Activated CD4-positive, alpha-beta memory T cell treated with anti-CD3 and anti-CD28 coated beads, Interleukin-2, amount 10 ng/mL, durations not matched to agents 7 days and 5 days (primary cell): ENCODE measurements around the gene PRCD. TPM values are rescaled to one million over a fixed set of nuclear protein-coding genes. Genes with fewer than 3 reads are reported as not detected.

Experiments used
- CTCF ChIA-PET: fragments of 350-600 bp; sonication (Branson Sonifier 250); formaldehyde crosslinking; loops from one replicate; lab custom pipeline; 2021; ENCODE audit warnings: antibody characterized with exemption, inconsistent platforms; lab: Charles Lee
- POLR2A ChIA-PET: fragments of 350-600 bp; sonication (Branson Sonifier 250); formaldehyde crosslinking; loops from one replicate; lab custom pipeline; 2021; ENCODE audit warnings: antibody characterized with exemption; lab: Charles Lee
- DNase-seq: peaks from one replicate; pipeline ENCODE4 v3.0.0-alpha.2; 2020
- H3K27ac Mint-ChIP-seq: one replicate; pipeline ENCODE4 v1.8.0; 2021; ENCODE audit warnings: mild to moderate bottlenecking, mixed read lengths
- H3K27me3 Mint-ChIP-seq: one replicate; pipeline ENCODE4 v1.8.0; 2021; ENCODE audit warnings: mixed read lengths
- H3K36me3 Mint-ChIP-seq: one replicate; pipeline ENCODE4 v1.8.0; 2021; ENCODE audit warnings: low read depth, mixed read lengths
- H3K4me1 Mint-ChIP-seq: one replicate; pipeline ENCODE4 v1.8.0; 2021; ENCODE audit warnings: mixed read lengths
- H3K4me3 Mint-ChIP-seq: one replicate; pipeline ENCODE4 v1.8.0; 2021; ENCODE audit warnings: mild to moderate bottlenecking, mixed read lengths
- H3K9me3 Mint-ChIP-seq: one replicate; pipeline ENCODE4 v1.8.0; 2021; ENCODE audit warnings: mixed read lengths
- total RNA-seq, 2 experiments: library from RNA; stranded (reverse); gene quantifications; one replicate each; pipeline ENCODE4 v1.2.3, GENCODE V29; 2021

Gene PRCD
- total RNA-seq, 2 experiments from 2014 or later: not detected

GRCh38 chr17:76497979-76498875, 41.6 kb upstream of the PRCD start:
- Mint-ChIP-seq H3K4me1 (peaks cover 73% of the 10 kb centered on the region), H3K27me3 (no peaks in the 10 kb centered on the region), H3K4me3 (peak overlapping the region; percentile 44), H3K27ac (peak overlapping the region; percentile 44), H3K9me3 (no peaks in the 10 kb centered on the region), H3K36me3 (peaks cover 3% of the 10 kb centered on the region)
- CTCF ChIA-PET: interaction anchor here (1.4 to 2.1 kb wide), 3 partner anchors 59 to 101 kb away, joined by 5 to 7 read pairs (median 7); no protein-coding TSS in a partner anchor
- no peak for DNase-seq
- POLR2A ChIA-PET: interaction anchor here (0.8 to 0.9 kb wide), 2 partner anchors 8 to 32 kb away, joined by 3 read pairs; no protein-coding TSS in a partner anchor

- H3K4me1 Mint-ChIP-seq: peaks cover 66% of the 10 kb centered on the region
- H3K27me3 Mint-ChIP-seq: no peaks in the 10 kb centered on the region
- peak overlapping the region; percentile 44 for H3K27ac Mint-ChIP-seq
- H3K9me3 Mint-ChIP-seq: no peaks in the 10 kb centered on the region
- peaks cover 3% of the 10 kb centered on the region for H3K36me3 Mint-ChIP-seq
- no peak for DNase-seq
- POLR2A ChIA-PET: interaction anchor here (0.8 to 2.0 kb wide), 3 partner anchors 8 to 32 kb away, joined by 3 to 7 read pairs (median 3); no protein-coding TSS in a partner anchor
- peak overlapping the region; percentile 44 for H3K4me3 Mint-ChIP-seq
- CTCF ChIA-PET: interaction anchor here (1.4 to 2.3 kb wide), 4 partner anchors 32 to 101 kb away, joined by 5 to 7 read pairs (median 6); partner anchors contain the start of gene AANAT
These were observed 41.0 kb upstream of the PRCD start for GRCh38 chr17:76498876-76499251.

GRCh38 chr17:76499267-76499667, 40.6 kb upstream of the PRCD start:
- H3K27me3 Mint-ChIP-seq: no peaks in the 10 kb centered on the region
- H3K9me3 Mint-ChIP-seq: no peaks in the 10 kb centered on the region
- H3K27ac Mint-ChIP-seq: no peak overlapping the region
- DNase-seq: no peak
- ChIA-PET CTCF (interaction anchor here (1.4 to 2.3 kb wide), 4 partner anchors 32 to 102 kb away, joined by 5 to 7 read pairs (median 6); partner anchors contain the start of gene AANAT), POLR2A (interaction anchor here (0.8 to 3.4 kb wide), 4 partner anchors 9 to 145 kb away, joined by 3 to 23 read pairs (median 5); no protein-coding TSS in a partner anchor)
- H3K4me1 Mint-ChIP-seq: peaks cover 62% of the 10 kb centered on the region
- peak overlapping the region; percentile 74 for H3K4me3 Mint-ChIP-seq
- H3K36me3 Mint-ChIP-seq: peaks cover 3% of the 10 kb centered on the region

- H3K27me3 Mint-ChIP-seq: no peaks in the 10 kb centered on the region
- H3K36me3 Mint-ChIP-seq: peaks cover 3% of the 10 kb centered on the region
- no peak for DNase-seq
- H3K4me1 Mint-ChIP-seq: peaks cover 55% of the 10 kb centered on the region
- POLR2A ChIA-PET: interaction anchor here (0.9 to 3.4 kb wide), 5 partner anchors 10 to 144 kb away, joined by 3 to 23 read pairs (median 3); no protein-coding TSS in a partner anchor
- no peaks in the 10 kb centered on the region for H3K9me3 Mint-ChIP-seq
- CTCF ChIA-PET: interaction anchor here (1.4 to 2.3 kb wide), 5 partner anchors 33 to 92 kb away, joined by 4 to 7 read pairs (median 5); partner anchors contain the start of genes AANAT and UBE2O
- H3K4me3 Mint-ChIP-seq: peak overlapping the region; percentile 74
- peak overlapping the region; percentile 59 for H3K27ac Mint-ChIP-seq
These were observed 39.6 kb upstream of the PRCD start for GRCh38 chr17:76500074-76500746.

GRCh38 chr17:76500747-76501017, 39.2 kb upstream of the PRCD start:
- ChIA-PET POLR2A (interaction anchor here (0.9 to 3.4 kb wide), 4 partner anchors 10 to 34 kb away, joined by 3 to 23 read pairs (median 5); no protein-coding TSS in a partner anchor), CTCF (interaction anchor here (1.0 to 2.3 kb wide), 4 partner anchors 9 to 92 kb away, joined by 3 to 5 read pairs (median 4); partner anchors contain the start of genes AANAT and UBE2O)
- DNase-seq: no peak
- Mint-ChIP-seq H3K27me3 (no peaks in the 10 kb centered on the region), H3K4me3 (peak overlapping the region; percentile 74), H3K27ac (peak overlapping the region; percentile 59), H3K4me1 (peaks cover 54% of the 10 kb centered on the region), H3K9me3 (no peaks in the 10 kb centered on the region), H3K36me3 (peaks cover 3% of the 10 kb centered on the region)

- H3K36me3 Mint-ChIP-seq: peaks cover 3% of the 10 kb centered on the region
- CTCF ChIA-PET: interaction anchor here (0.5 to 7.5 kb wide), 17 partner anchors 7 to 487 kb away, joined by 3 to 46 read pairs (median 4); partner anchors contain the start of genes AANAT and UBE2O
- H3K27me3 Mint-ChIP-seq: no peaks in the 10 kb centered on the region
- POLR2A ChIA-PET: interaction anchor here (0.9 to 3.4 kb wide), 9 partner anchors 9 to 116 kb away, joined by 3 to 23 read pairs (median 7); no protein-coding TSS in a partner anchor
- no peaks in the 10 kb centered on the region for H3K9me3 Mint-ChIP-seq
- H3K27ac Mint-ChIP-seq: peak within 1 kb of the TSS; percentile 93
- H3K4me3 Mint-ChIP-seq: peak within 1 kb of the TSS; percentile 74
- H3K4me1 Mint-ChIP-seq: peaks cover 55% of the 10 kb centered on the region
- peak; percentile 96 for DNase-seq
These were observed 38.6 kb upstream of the PRCD start, which contains the start of gene RHBDF2 for GRCh38 chr17:76501018-76501826. Gene RHBDF2, minus strand, starts transcription at chr17:76501423. Its CDS starts 19,899 bp downstream, at chr17:76481524.

GRCh38 chr17:76501827-76502307, 38.0 kb upstream of the PRCD start:
- no peak for DNase-seq
- POLR2A ChIA-PET: interaction anchor here (0.9 to 3.4 kb wide), 8 partner anchors 9 to 117 kb away, joined by 3 to 23 read pairs (median 7); no protein-coding TSS in a partner anchor
- H3K27ac Mint-ChIP-seq: peak overlapping the region; percentile 93
- peak overlapping the region; percentile 71 for H3K4me3 Mint-ChIP-seq
- H3K9me3 Mint-ChIP-seq: no peaks in the 10 kb centered on the region
- peaks cover 3% of the 10 kb centered on the region for H3K36me3 Mint-ChIP-seq
- no peaks in the 10 kb centered on the region for H3K27me3 Mint-ChIP-seq
- CTCF ChIA-PET: interaction anchor here (0.5 to 7.5 kb wide), 16 partner anchors 8 to 488 kb away, joined by 3 to 46 read pairs (median 4); partner anchors contain the start of genes AANAT and UBE2O
- H3K4me1 Mint-ChIP-seq: peaks cover 62% of the 10 kb centered on the region

- DNase-seq: no peak
- H3K36me3 Mint-ChIP-seq: peaks cover 3% of the 10 kb centered on the region
- H3K4me3 Mint-ChIP-seq: no peak overlapping the region
- H3K27ac Mint-ChIP-seq: peak overlapping the region; percentile 31
- H3K9me3 Mint-ChIP-seq: no peaks in the 10 kb centered on the region
- ChIA-PET POLR2A (interaction anchor here (1.0 to 3.4 kb wide), 8 partner anchors 8 to 118 kb away, joined by 3 to 23 read pairs (median 7); no protein-coding TSS in a partner anchor), CTCF (interaction anchor here (0.6 to 7.5 kb wide), 17 partner anchors 9 to 488 kb away, joined by 3 to 46 read pairs (median 5); partner anchors contain the start of genes AANAT and UBE2O)
- H3K4me1 Mint-ChIP-seq: peaks cover 58% of the 10 kb centered on the region
- peaks cover under 1% of the 10 kb centered on the region for H3K27me3 Mint-ChIP-seq
These were observed 37.3 kb upstream of the PRCD start for GRCh38 chr17:76502341-76503211.

GRCh38 chr17:76504117-76504516, 35.7 kb upstream of the PRCD start:
- H3K36me3 Mint-ChIP-seq: no peaks in the 10 kb centered on the region
- peaks cover 6% of the 10 kb centered on the region for H3K27me3 Mint-ChIP-seq
- H3K4me1 Mint-ChIP-seq: peaks cover 48% of the 10 kb centered on the region
- H3K9me3 Mint-ChIP-seq: no peaks in the 10 kb centered on the region
- POLR2A ChIA-PET: interaction anchor here (0.6 to 1.6 kb wide), 2 partner anchors 107 to 119 kb away, joined by 3 read pairs; no protein-coding TSS in a partner anchor
- no peak overlapping the region for H3K4me3 Mint-ChIP-seq
- DNase-seq: no peak
- no peak overlapping the region for H3K27ac Mint-ChIP-seq
- CTCF ChIA-PET: interaction anchor here (0.7 to 7.5 kb wide), 7 partner anchors 10 to 106 kb away, joined by 4 to 46 read pairs (median 11); partner anchors contain the start of genes AANAT and UBE2O
